UCSD-AML1 (cell line): ENCODE results near the gene OR10T2.
A peak's percentile ranks its signal among the peaks of the same experiment; 100 is the strongest.
"Not testable (repeated sequence)": the region's sequence is repeated elsewhere in the genome, so short reads cannot be mapped to it uniquely, and the experiment has no call there.

Experiments used
- DNase-seq: peaks from one replicate; lab custom pipeline; 2025; ENCODE audit not compliant: unreplicated experiment; lab: John Stamatoyannopoulos, UW

Gene OR10T2, protein sequence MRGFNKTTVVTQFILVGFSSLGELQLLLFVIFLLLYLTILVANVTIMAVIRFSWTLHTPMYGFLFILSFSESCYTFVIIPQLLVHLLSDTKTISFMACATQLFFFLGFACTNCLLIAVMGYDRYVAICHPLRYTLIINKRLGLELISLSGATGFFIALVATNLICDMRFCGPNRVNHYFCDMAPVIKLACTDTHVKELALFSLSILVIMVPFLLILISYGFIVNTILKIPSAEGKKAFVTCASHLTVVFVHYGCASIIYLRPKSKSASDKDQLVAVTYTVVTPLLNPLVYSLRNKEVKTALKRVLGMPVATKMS

GRCh38 chr1:158398818-158399514 lies at the start of gene OR10T2:
Gene OR10T2 (minus strand): TSS chr1:158399466. CDS start chr1:158399466, 0 bp downstream.
- DNase-seq: peak; percentile 7

GRCh38 chr1:158445376-158445775 lies 46.1 kb upstream of the OR10T2 start:
- DNase-seq: no peak

DNA sequence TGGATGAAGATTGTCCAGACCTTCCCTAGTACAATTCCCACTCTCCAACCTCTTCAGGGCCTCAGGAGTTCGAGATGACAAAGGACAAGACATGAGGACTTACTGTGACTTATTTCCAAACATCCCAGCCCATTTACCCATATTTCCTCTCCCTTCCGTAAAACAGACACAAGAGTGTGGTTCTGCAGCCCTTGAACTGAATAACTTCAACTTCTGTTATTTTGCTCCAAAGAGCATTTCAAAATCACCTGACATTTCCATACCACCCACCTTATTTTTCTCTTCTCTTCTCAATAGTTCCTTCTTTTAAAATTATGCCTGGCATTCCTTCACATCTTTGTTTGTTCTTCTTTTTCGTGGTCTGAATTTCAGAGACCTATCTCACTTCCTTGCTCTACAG lies 35.5 kb upstream of the OR10T2 start:
- DNase-seq: no peak

- not testable (repeated sequence) for DNase-seq
Observed at GRCh38 chr1:158430163-158430562, 30.9 kb upstream of the OR10T2 start.

DNA sequence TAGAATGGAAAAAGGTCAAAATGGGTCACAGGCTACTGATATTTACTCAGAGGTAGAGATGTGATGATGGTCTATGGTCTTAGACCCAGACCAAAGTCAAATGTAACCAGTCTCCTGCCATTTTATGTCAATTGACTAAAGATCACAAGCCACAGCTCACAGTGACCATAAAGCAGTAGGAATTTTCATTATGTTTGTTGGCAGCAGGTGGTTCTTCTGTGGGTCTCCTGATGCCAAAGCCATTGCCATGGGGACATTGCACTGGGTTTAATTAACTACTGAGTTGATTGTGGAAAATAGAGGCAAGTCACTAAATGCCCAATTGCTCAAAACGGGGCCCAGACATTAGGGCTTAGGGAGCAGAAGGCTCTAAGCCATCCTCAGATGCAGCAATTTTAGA lies 26.9 kb upstream of the OR10T2 start, which contains the start of gene OR10K2:
Gene OR10K2, minus strand, starts transcription at position 101 of the 400 bp plus-strand sequence. CDS start 5,371 bp downstream, outside the sequence.
- no peak for DNase-seq

GRCh38 chr1:158425027-158425426 lies 25.8 kb upstream of the OR10T2 start:
- DNase-seq: no peak

DNA sequence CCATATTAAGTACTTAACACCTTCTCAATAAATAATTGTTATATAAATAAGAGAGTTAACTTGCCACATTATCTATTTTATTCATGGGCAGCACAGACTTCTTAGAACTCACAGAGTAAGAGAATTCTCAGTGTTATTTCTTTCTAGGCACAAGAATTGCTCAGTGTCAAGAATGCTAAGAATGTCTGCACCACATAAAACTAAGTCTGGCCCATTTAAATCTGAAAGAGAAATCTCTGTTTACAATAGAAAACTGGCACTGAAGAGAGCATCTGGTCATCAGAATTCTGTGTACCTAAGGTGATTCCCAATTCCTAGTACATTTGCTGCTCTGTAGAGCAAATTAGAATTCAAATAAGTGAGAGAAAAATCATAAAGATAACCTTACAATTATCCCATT lies 22.9 kb upstream of the OR10T2 start:
- no peak for DNase-seq

GRCh38 chr1:158417586-158417985 lies 18.3 kb upstream of the OR10T2 start:
- no peak for DNase-seq

DNA sequence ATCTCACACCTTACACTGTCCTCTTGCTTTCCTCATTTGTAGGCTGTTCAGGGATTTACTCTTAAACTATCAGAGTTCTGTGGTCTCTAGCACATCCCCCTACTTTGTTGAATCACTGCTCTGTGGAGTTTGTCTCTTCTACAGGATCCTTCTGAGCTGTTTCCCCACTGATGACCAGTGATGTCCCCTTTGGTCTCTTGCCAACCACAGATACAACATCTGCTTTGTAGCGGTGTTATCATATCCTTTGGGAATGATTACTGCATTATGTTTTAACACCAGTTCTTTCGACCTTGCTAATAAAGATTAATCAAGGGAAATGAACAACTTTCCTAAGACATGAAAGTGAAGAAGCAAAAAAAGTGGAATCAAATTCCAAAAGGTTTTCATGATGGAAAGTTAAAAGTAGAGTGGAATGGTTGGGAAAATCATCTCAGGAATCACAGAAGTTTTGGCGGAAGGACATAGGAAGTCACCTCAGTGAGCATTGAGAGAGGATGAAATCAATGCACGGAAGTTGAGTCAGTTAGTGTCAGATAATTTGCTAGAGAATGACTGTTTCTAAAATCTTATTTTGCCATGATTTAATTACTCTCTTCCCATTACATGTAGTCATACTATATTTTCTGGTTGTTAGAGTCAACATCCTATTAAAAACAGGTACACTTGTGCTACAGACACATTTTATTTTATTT lies 15.5 kb upstream of the OR10T2 start:
- no peak for DNase-seq

DNA sequence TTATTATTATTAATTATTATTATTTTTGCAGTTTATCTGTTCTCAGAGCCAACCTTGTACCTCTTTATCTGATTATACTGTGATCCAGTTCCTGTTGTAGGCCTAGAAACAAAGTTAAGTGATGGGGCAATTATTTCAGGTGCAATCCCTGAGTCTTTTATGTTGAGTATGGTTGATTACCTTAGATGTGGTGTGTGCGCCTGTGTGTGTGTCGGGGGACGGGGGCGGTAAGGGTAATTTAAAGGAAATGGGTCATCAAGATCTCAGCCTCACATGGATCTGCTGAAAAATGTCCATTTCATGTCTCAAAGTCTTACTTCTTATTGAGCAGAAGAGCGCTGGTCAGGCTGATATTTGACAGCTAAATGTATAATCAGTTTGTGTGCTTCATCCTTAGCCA lies 7.8 kb upstream of the OR10T2 start:
- no peak for DNase-seq

DNA sequence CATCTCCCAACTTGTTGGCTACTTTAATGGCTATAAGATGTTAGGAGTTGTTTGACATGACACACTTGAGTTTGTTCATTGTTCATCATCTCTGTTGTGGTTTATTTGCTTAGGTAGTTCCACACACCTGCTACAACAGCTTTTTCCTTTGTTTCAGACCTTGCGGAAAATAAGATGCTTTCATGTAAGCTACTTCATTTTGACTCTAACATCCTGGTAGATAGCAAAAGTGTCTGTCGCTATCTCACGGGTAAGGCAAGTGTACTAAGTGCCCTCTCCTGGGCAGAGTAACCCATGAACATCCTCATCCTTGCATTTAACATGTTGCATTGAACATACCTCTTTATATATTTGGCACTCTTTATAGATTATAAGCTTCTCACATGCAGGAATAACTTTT lies 1.6 kb upstream of the OR10T2 start:
- DNase-seq: no peak

- no peak for DNase-seq
Observed at GRCh38 chr1:158396646-158397045, 2.6 kb downstream of the OR10T2 start.

DNA sequence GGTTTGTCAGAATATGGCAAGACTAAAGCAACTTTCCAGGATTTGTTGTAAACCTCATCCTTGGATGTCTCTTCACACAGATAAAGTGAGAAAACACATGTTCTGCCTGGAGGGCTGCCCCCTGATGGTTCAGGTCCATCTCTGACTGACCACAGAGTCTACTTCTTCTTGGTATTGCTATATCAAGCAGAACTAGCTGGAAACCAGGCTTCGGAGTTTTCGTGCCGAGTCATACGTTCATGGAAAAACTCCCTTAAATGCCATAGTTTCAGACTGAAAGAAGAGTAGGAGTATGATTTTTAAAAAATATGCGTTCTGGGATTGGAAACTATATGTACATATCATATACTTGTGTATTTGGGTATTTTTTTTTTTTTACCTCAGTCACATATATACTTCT lies 5.8 kb downstream of the OR10T2 start:
- no peak for DNase-seq

DNA sequence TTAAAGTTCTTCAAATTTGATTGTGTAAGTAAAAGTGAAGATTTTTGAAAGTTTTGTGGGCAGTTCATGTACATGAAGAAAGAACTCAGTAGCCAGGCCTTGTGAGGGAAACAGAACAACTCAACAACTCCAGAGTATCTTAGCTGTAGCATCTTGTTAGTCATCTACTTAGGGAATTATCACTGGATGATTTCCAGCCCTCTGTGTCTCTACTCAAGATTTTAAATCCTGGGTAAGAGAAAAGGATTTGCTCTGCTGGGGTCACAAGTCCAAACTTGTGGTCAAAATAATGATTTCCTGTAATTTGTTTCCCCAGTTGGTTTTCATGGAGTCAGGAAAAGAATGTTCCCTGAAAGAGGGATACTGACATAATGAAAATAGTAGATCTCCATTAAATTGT lies 8.2 kb downstream of the OR10T2 start:
- DNase-seq: no peak

GRCh38 chr1:158390331-158390730 lies 8.9 kb downstream of the OR10T2 start:
- DNase-seq: no peak

DNA sequence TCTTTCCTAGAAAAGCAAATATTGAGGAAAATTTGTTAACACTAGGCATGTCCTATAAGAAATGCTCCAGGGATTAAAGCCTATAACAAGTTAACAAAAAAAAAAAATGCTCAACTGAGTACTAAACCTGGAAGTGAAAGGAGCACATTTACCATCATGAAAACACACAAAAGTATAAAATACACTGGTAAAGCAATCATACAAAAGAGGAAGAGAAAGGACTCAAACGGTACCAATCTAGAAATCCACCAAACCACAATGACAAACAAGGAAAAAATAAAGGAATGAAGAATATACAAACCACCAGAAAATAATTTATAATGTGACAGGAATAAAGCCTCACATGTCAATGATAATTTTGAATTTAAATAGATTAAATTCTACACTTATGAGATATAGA lies 24.4 kb downstream of the OR10T2 start:
- DNase-seq: no peak

DNA sequence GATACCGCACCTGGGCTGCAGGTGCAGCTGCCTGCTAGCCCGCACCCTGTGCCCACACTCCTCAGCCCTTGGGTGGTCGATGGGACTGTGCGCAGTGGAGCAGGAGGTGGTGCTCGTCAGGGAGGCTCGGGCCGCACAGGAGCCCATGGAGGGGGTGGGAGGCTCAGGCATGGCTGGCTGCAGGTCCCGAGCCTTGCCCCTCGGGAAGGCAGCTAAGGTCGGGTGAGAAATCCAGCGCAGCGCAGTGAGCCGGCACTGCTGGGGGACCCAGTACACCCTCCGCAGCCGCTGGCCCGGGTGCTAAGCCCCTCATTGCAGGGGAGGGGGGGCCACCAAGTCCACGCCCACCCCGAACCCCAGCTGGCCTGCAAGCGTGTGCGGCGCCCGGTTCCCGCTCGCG lies 25.2 kb downstream of the OR10T2 start:
- DNase-seq: not testable (repeated sequence)

DNA sequence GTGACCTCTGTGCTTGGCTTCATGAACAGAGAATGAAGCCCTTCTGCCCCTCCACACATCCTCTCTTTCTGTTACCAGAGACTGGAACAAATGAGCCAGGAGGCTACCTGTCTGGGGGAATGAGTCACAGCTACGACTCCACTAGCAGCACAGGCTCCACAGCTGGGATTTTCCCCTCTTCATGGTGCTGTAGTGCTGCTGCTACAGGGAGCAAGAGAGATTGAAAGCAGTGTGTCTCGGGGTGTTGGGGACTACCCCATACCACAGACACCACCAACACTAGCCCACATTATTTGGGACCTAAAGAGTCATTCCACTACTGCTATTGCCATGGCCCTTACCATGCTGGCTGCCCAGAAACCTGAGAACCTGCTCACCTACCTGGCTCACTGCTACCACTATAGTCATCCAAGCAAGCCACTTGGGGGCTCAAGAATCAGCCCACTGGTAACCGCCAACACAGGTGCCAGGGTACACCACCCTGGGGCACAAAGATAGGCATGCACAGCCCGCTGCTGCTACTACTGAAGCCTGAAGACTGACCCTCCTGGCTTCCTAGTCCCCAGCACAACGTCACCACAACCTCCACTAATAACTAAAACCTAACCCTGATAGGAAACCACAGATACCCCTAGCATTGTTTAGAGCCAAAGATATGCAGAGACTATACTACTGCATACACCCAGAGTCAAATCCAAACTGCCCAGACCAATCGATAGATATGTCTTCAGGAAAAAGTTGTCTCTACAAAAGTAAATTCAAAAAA lies 27.9 kb downstream of the OR10T2 start:
- DNase-seq: no peak

GRCh38 chr1:158366783-158367182 lies 32.5 kb downstream of the OR10T2 start:
- no peak for DNase-seq

- DNase-seq: no peak
Observed at GRCh38 chr1:158362941-158363340, 36.3 kb downstream of the OR10T2 start.

- DNase-seq: no peak
Observed at GRCh38 chr1:158362482-158362881, 36.8 kb downstream of the OR10T2 start.
